ENCODE results near the gene ATG101. TPM values are rescaled to one million over a fixed set of nuclear protein-coding genes. Genes with fewer than 3 reads are reported as not detected.

ATG101 gene
- total and polyA plus RNA-seq, 4 donors, result 22.1 to 64.3 (median 36.7) TPM

- ATAC-seq (ENCODE audit: insufficient read depth, low FRiP score) (no peak), DNase-seq (no peak)
- 80 to 83% methylated on average over 2 of the region's 2 CpGs for WGBS, 2 donors
- Histone ChIP-seq H3K9me3 (ENCODE audit: control insufficient read depth in 4 of 4, insufficient read depth in 3 of 4, low read length in 3 of 4) (no peaks in the 10 kb centered on the region), H3K27me3 (ENCODE audit: control insufficient read depth in 3 of 3, insufficient read depth in 3 of 3, low read length in 2 of 3) (no peaks in the 10 kb centered on the region), H3K4me1 (ENCODE audit: control insufficient read depth in 5 of 5, insufficient read depth in 5 of 5, low read length in 5 of 5) (peaks cover 0 to 14% (median 5%) of the 10 kb centered on the region in 5 donors), H3K9ac (ENCODE audit: insufficient read depth in 1 of 2, low read length in 2 of 2) (no peak overlapping the region), H3K4me3 (no peak overlapping the region), H3K27ac (ENCODE audit: low read depth in 1 of 2, low read length in 1 of 2) (peak overlapping the region; percentile 6 to 78), H3K36me3 (ENCODE audit: control insufficient read depth in 4 of 4, insufficient read depth in 4 of 4, low read length in 4 of 4) (no peaks in the 10 kb centered on the region)
- no peak for TF ChIP-seq CTCF (IDR thresholded peaks at IDR 0.05; ENCODE audit: control extremely low read depth, extremely low read depth)
Observed at GRCh38 chr12:52126050-52126604, 56.3 kb downstream of the ATG101 start.

Other genes starting within 250 kb of the ATG101 start
- 1 to 10 TPM in 1 of 2 donors, under 1 TPM in 1; 0.89 to 1.9 TPM for gene FIGNL2, start 221.3 kb upstream of the ATG101 start, total RNA-seq
- gene FIGNL2, start 221.3 kb upstream of the ATG101 start, polyA plus RNA-seq, result under 1 TPM; 0.33 to 0.71 TPM
- gene ANKRD33, start 181.9 kb upstream of the ATG101 start, total RNA-seq, result under 1 TPM; 0.14 to 0.21 TPM
- under 1 TPM; 0.24 to 0.50 TPM for gene ANKRD33, start 181.9 kb upstream of the ATG101 start, polyA plus RNA-seq
- 100 to 1,000 TPM; 101 to 186 TPM for gene ACVRL1, start 162.5 kb upstream of the ATG101 start, total RNA-seq
- 100 to 1,000 TPM in 1 of 2 donors, 10 to 100 TPM in 1; 76.1 to 130 TPM for gene ACVRL1, start 162.5 kb upstream of the ATG101 start, polyA plus RNA-seq
- gene ACVR1B, start 118.3 kb upstream of the ATG101 start, total RNA-seq, result 10 to 100 TPM; 14.0 to 41.7 TPM
- 10 to 100 TPM; 14.3 to 27.7 TPM for gene ACVR1B, start 118.3 kb upstream of the ATG101 start, polyA plus RNA-seq
- 10 to 100 TPM; 31.4 to 84.0 TPM for gene TAMALIN, start 63.0 kb upstream of the ATG101 start, total RNA-seq
- gene TAMALIN, start 63.0 kb upstream of the ATG101 start, polyA plus RNA-seq, result 10 to 100 TPM; 52.9 to 68.0 TPM
- 10 to 100 TPM; 56.8 to 77.9 TPM for gene NR4A1, start 18.5 kb upstream of the ATG101 start, total RNA-seq
- 10 to 100 TPM; 45.1 to 67.3 TPM for gene NR4A1, start 18.5 kb upstream of the ATG101 start, polyA plus RNA-seq
- 1 to 10 TPM; 2.2 to 6.5 TPM for gene SMIM41, start 9.7 kb downstream of the ATG101 start, total RNA-seq
- 1 to 10 TPM; 1.9 to 7.6 TPM for gene SMIM41, start 9.7 kb downstream of the ATG101 start, polyA plus RNA-seq
- 10 to 100 TPM in 1 of 2 donors, 1 to 10 TPM in 1; 1.8 to 15.5 TPM for gene KRT80, start 122.0 kb downstream of the ATG101 start, total RNA-seq
- gene KRT80, start 122.0 kb downstream of the ATG101 start, polyA plus RNA-seq, result 1 to 10 TPM; 7.2 to 9.9 TPM
- gene KRT7, start 163.3 kb downstream of the ATG101 start, total RNA-seq, result 1,000 to 10,000 TPM in 1 of 2 donors, 10 to 100 TPM in 1; 33.6 to 1,411 TPM
- 1,000 to 10,000 TPM; 1,201 to 1,415 TPM for gene KRT7, start 163.3 kb downstream of the ATG101 start, polyA plus RNA-seq
- gene KRT86, start 204.7 kb downstream of the ATG101 start, total RNA-seq, result 1 to 10 TPM in 1 of 2 donors, not detected in 1; 1.1 TPM
- under 1 TPM; 0.11 to 0.31 TPM for gene KRT86, start 204.7 kb downstream of the ATG101 start, polyA plus RNA-seq
- gene KRT81, start 221.6 kb downstream of the ATG101 start, total RNA-seq, result under 1 TPM; 0.20 to 0.61 TPM
- under 1 TPM; 0.02 to 0.26 TPM for gene KRT81, start 221.6 kb downstream of the ATG101 start, polyA plus RNA-seq